A549 (cell line): Measurements from ENCODE around the gene B3GNT7. TPM values are rescaled to one million over a fixed set of nuclear protein-coding genes. Genes with fewer than 3 reads are reported as not detected.
A peak's percentile ranks its signal among the peaks of the same experiment; 100 is the strongest.

Experiments
- ATAC-seq, 2 experiments: fragments of 200-7000 bp in 1 of 2; fragments of >200 bp in 1 of 2; cut with Nextera tagmentation in 1 of 2; cut with Tn5 transposase in 1 of 2; 3 replicates each; pipeline versions ENCODE4 v1.8.0 to v1.9.1; 2018 to 2020; ENCODE audit warnings: mild to moderate bottlenecking in 1 of 2, moderate library complexity in 1 of 2
- CTCF ChIA-PET: fragments of 300-600 bp; sonication (Branson Sonifier 250); formaldehyde crosslinking; extraction: SDS; loops from one replicate; lab custom pipeline; 2021; ENCODE audit warnings: antibody characterized with exemption, inconsistent platforms; lab: Yijun Ruan, JAX
- POLR2A ChIA-PET: fragments of 350-600 bp; formaldehyde crosslinking; extraction: SDS; loops from one replicate; lab custom pipeline; 2021; ENCODE audit warnings: antibody characterized with exemption, inconsistent platforms; lab: Yijun Ruan, JAX
- DNase-seq, 2 experiments: peaks; one replicate each; pipeline versions ENCODE4 v3.0.0 to v3.0.0-alpha.2; 2011 to 2016; ENCODE audit warnings: low read depth in 1 of 2, low spot score in 1 of 2
- FAIRE-seq: peaks from 2 replicates; lab custom pipeline; 2011; peaks lifted over from hg19 to GRCh38; lab: Jason Lieb, UNC
- H3K27ac ChIP-seq, 2 experiments: fragments of >200 bp; sonication (Bioruptor Twin); formaldehyde crosslinking; 3 replicates each; pipeline ENCODE4 v1.5.1; 2016 to 2017
- H3K4me1 ChIP-seq: fragments of >200 bp; sonication (Bioruptor Twin); formaldehyde crosslinking; 3 replicates; pipeline ENCODE4 v1.6.1; 2016
- H3K4me2 ChIP-seq: fragments of >200 bp; sonication (Bioruptor Twin); formaldehyde crosslinking; 3 replicates; pipeline ENCODE4 v1.6.1; 2016
- H3K4me3 ChIP-seq: fragments of >200 bp; sonication (Bioruptor Twin); formaldehyde crosslinking; 3 replicates; pipeline ENCODE4 v1.5.1; 2016
- H3K9me3 ChIP-seq: fragments of >200 bp; sonication (Bioruptor Twin); formaldehyde crosslinking; 3 replicates; pipeline ENCODE4 v1.6.1; 2016
- BHLHE40 ChIP-seq: IDR thresholded peaks from 2 replicates; pipeline ENCODE4 v1.6.1; 2012; ENCODE audit warnings: low read depth, low read length, inconsistent platforms
- CBX2 ChIP-seq: fragments of 200-600 bp; sonication (generic); IDR thresholded peaks from 2 replicates; pipeline ENCODE4 v1.6.1; 2016; ENCODE audit warnings: low read depth, mild to moderate bottlenecking, borderline replicate concordance
- CBX8 ChIP-seq: fragments of 200-600 bp; sonication (generic); IDR thresholded peaks from 2 replicates; pipeline ENCODE4 v1.6.1; 2016
- CEBPB ChIP-seq, 2 experiments: fragments of >200 bp in 1 of 2; sonication (Bioruptor Twin) in 1 of 2; formaldehyde crosslinking in 1 of 2; IDR thresholded peaks; 2 replicates each; pipeline ENCODE4 v1.6.1; 2012 to 2016
- CHD4 ChIP-seq: fragments of 200-600 bp; sonication (generic); IDR thresholded peaks from 2 replicates; pipeline ENCODE4 v1.6.1; 2016; ENCODE audit warnings: antibody characterized with exemption, mild to moderate bottlenecking, borderline replicate concordance
- EHF ChIP-seq: fragments of 250-450 bp; sonication (Bioruptor Pico); IDR thresholded peaks from 2 replicates; pipeline ENCODE4 v1.5.0; 2020; ENCODE audit warnings: mild to moderate bottlenecking
- EP300 ChIP-seq, 2 experiments: fragments of >200 bp; sonication (Bioruptor Twin); formaldehyde crosslinking; IDR thresholded peaks; 2 replicates in 1 of 2; 3 replicates in 1 of 2; pipeline ENCODE4 v1.6.1; 2016 to 2017
- ESRRA ChIP-seq: fragments of 150-350 bp; IDR thresholded peaks from 2 replicates; pipeline ENCODE4 v1.6.1; 2014; ENCODE audit warnings: mild to moderate bottlenecking, low read length, borderline replicate concordance
- FOSB ChIP-seq: fragments of 250-450 bp; sonication (Bioruptor Pico); IDR thresholded peaks from 2 replicates; pipeline ENCODE4 v1.5.0; 2020; ENCODE audit warnings: mild to moderate bottlenecking, moderate library complexity
- FOSL2 ChIP-seq, 2 experiments: fragments of 450-650 bp in 1 of 2; fragments of >200 bp in 1 of 2; sonication (Bioruptor Twin) in 1 of 2; formaldehyde crosslinking; IDR thresholded peaks; 2 replicates each; pipeline versions ENCODE4 v1.5.0 to v1.6.1; 2016 to 2020; ENCODE audit warnings: mild to moderate bottlenecking in 1 of 2, moderate library complexity in 1 of 2
- HDAC2 ChIP-seq: fragments of 200-600 bp; sonication (generic); IDR thresholded peaks from 2 replicates; pipeline ENCODE4 v1.6.1; 2016
- HOXB13 ChIP-seq: fragments of 250-450 bp; sonication (Bioruptor Pico); IDR thresholded peaks from 2 replicates; pipeline ENCODE4 v1.5.0; 2020; ENCODE audit warnings: low read depth, mild to moderate bottlenecking, moderate library complexity
- HOXB5 ChIP-seq: fragments of 250-450 bp; sonication (Bioruptor Pico); IDR thresholded peaks from 2 replicates; pipeline ENCODE4 v1.5.0; 2020; ENCODE audit warnings: mild to moderate bottlenecking, moderate library complexity
- JUN ChIP-seq, 2 experiments: fragments of >200 bp; sonication (Bioruptor Twin); formaldehyde crosslinking; IDR thresholded peaks; 2 replicates in 1 of 2; 3 replicates in 1 of 2; pipeline ENCODE4 v1.6.1; 2016 to 2017
- JUNB ChIP-seq: fragments of >200 bp; sonication (Bioruptor Twin); formaldehyde crosslinking; IDR thresholded peaks from 2 replicates; pipeline ENCODE4 v1.6.1; 2016
- KDM1A ChIP-seq: fragments of 200-600 bp; sonication (generic); IDR thresholded peaks from 2 replicates; pipeline ENCODE4 v1.6.1; 2016; ENCODE audit warnings: low read depth, mild to moderate bottlenecking
- MAFK ChIP-seq: fragments of 450-650 bp; IDR thresholded peaks from 2 replicates; pipeline ENCODE4 v1.6.1; 2014; ENCODE audit not compliant: partially characterized antibody
- MYC ChIP-seq: IDR thresholded peaks from 2 replicates; pipeline ENCODE4 v1.6.1; 2012; ENCODE audit warnings: mild to moderate bottlenecking, inconsistent platforms, low read length, improper control_type of control experiment, borderline replicate concordance
- NPAS2 ChIP-seq: fragments of 250-450 bp; sonication (Bioruptor Pico); IDR thresholded peaks from 2 replicates; pipeline ENCODE4 v1.8.0; 2022; ENCODE audit warnings: mild to moderate bottlenecking, moderate library complexity, borderline replicate concordance
- RCOR1 ChIP-seq: fragments of 150-350 bp; IDR thresholded peaks from 2 replicates; pipeline ENCODE4 v1.6.1; 2014; ENCODE audit warnings: antibody characterized with exemption, low read length, low read depth
- RNF2 ChIP-seq: fragments of 200-600 bp; sonication (generic); IDR thresholded peaks from 2 replicates; pipeline ENCODE4 v1.6.1; 2016; ENCODE audit warnings: low read depth, mild to moderate bottlenecking, antibody characterized with exemption, moderate library complexity, borderline replicate concordance
- SMC3 ChIP-seq: fragments of >200 bp; sonication (Bioruptor Twin); formaldehyde crosslinking; IDR thresholded peaks from 3 replicates; pipeline ENCODE4 v1.6.1; 2018; ENCODE audit warnings: inconsistent platforms
- ZC3H11A ChIP-seq: fragments of 450-650 bp; IDR thresholded peaks from 2 replicates; pipeline ENCODE4 v1.6.1; 2014; ENCODE audit warnings: antibody characterized with exemption, mild to moderate bottlenecking
- ZSCAN20 ChIP-seq: fragments of 250-450 bp; sonication (Bioruptor Pico); IDR thresholded peaks from 2 replicates; pipeline ENCODE4 v1.8.0; 2022; ENCODE audit warnings: mild to moderate bottlenecking, moderate library complexity
- WGBS: methylation state at CpG from one replicate; pipeline ENCODE4 v1.1.6; 2017; ENCODE audit errors: missing lambda C conversion rate; 5-methylcytosine and 5-hydroxymethylcytosine counted together
- polyA plus RNA-seq, 4 experiments: library from polyadenylated mRNA; depleted of rRNA in 3 of 4; stranded (reverse); fragments of >200 nt; fragmentation: RNase III in 1 of 4; extraction: RNeasy Plus Mini Kit Qiagen cat#74134 plus additional on column Dnase treatment in 1 of 4; gene quantifications; 2 replicates in 3 of 4; 3 replicates in 1 of 4; pipeline ENCODE4 v1.2.3, GENCODE V29; 2011 to 2017
- TF ChIP-seq, protein P1 (sequence below): fragments of 450-650 bp; IDR thresholded peaks from 2 replicates; pipeline ENCODE4 v1.6.1; 2014; ENCODE audit warnings: antibody characterized with exemption
- TF ChIP-seq, protein P2 (sequence below): fragments of 150-350 bp; IDR thresholded peaks from 2 replicates; pipeline ENCODE4 v1.6.1; 2014; ENCODE audit warnings: low read depth, mild to moderate bottlenecking, low read length
- TF ChIP-seq, protein P3 (sequence below): fragments of >200 bp; sonication (Bioruptor Twin); formaldehyde crosslinking; IDR thresholded peaks from 2 replicates; pipeline ENCODE4 v1.6.1; 2016
- TF ChIP-seq, protein P4 (sequence below): IDR thresholded peaks from 2 replicates; pipeline ENCODE4 v1.6.1; 2012; ENCODE audit warnings: low read depth, borderline replicate concordance
- TF ChIP-seq, protein P5 (sequence below): IDR thresholded peaks from 2 replicates; pipeline ENCODE4 v1.6.1; 2012
- TF ChIP-seq, protein P6 (sequence below): fragments of >200 bp; sonication (Bioruptor Twin); formaldehyde crosslinking; IDR thresholded peaks from 3 replicates; pipeline ENCODE4 v1.6.1; 2016

B3GNT7 gene
- polyA plus RNA-seq, 2 of the 4 experiments (the other 2 are of a cell fraction): 0.48 to 0.96 TPM

DNA sequence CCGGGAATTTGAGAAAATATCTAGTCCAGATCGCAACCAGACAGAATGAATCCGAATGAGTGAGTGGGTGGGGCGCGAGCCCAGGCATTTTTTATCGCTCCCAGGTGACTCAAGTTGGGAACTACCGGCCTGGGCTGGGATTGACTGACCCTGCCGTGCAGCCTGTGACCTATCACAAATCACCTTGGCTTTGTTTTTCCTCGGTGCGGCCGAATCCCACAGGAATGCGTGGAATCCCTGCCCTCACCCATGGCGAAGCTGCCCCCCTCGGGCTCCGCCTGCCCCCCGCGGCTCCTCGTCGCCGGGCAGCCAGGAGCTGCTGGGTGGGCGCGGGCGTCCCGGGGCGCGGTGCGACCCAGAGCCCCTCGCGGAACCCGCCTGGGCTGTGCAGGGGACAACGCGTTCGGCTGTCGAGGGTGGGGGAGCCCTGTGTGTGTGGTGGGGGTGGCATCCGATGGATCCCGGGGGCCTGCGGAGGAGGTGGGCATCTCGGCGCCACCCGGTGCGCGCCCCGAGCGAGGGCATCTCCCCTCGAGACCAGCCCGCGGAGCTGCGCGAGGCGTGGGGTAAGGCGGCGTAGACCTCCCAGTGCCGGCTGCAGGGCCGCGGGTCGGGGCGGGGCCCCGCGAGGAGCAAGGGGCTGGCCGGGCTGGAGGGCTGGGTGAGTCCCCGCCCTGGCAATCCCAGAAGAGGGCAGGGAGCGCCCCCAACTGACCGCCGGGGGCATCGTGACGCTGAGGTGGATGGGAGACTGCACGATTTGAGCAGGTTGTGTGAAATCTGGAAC is 16.5 kb downstream of the B3GNT7 start (continued):
- TF ChIP-seq, protein P1, sequence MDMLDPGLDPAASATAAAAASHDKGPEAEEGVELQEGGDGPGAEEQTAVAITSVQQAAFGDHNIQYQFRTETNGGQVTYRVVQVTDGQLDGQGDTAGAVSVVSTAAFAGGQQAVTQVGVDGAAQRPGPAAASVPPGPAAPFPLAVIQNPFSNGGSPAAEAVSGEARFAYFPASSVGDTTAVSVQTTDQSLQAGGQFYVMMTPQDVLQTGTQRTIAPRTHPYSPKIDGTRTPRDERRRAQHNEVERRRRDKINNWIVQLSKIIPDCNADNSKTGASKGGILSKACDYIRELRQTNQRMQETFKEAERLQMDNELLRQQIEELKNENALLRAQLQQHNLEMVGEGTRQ: no peak
- TF ChIP-seq JUN (IDR thresholded peaks at IDR 0.05) (peak in 1 of 2 experiments; percentile 30; a peak in 1 of 5 replicates), SMC3 (peak; percentile 82), NPAS2 (CRISPR knock-in tag) (no peak)
- TF ChIP-seq, protein P2, sequence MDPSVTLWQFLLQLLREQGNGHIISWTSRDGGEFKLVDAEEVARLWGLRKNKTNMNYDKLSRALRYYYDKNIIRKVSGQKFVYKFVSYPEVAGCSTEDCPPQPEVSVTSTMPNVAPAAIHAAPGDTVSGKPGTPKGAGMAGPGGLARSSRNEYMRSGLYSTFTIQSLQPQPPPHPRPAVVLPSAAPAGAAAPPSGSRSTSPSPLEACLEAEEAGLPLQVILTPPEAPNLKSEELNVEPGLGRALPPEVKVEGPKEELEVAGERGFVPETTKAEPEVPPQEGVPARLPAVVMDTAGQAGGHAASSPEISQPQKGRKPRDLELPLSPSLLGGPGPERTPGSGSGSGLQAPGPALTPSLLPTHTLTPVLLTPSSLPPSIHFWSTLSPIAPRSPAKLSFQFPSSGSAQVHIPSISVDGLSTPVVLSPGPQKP: no peak

DNA sequence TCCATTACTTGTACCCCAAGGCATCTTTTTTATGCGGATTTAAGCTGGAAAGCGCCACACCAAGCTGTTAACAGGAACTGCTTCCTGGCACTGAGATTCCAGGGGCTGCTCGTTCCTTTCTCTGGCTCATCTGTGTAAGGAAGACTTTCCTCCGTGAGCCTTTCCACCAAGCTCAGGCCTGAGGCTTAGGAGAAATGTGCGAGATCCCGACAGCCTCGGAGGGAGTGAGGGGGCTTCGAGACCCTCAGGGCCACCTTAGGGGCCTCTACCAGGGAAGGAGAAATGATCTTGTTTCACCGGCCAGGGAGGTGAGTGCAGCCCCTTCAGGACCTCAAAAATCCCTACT is 17.1 kb downstream of the B3GNT7 start:
- Histone ChIP-seq H3K4me3 (peak overlapping the region; percentile 62), H3K27ac (peak overlapping the region; percentile 24 to 92; a peak in 5 of 6 replicates), H3K4me2 (peak overlapping the region; percentile 84), H3K4me1 (peaks cover 4% of the 10 kb centered on the region; the same call in 2 of the 3 replicates), H3K9me3 (peaks cover 9% of the 10 kb centered on the region)
- FAIRE-seq (no peak), DNase-seq (no peak), ATAC-seq (peak; percentile 32 to 36; a peak in 5 of 6 replicates)
- CTCF ChIA-PET: interaction anchor here (0.6 to 20.2 kb wide), 59 partner anchors 8 to 510 kb away, joined by 3 to 333 read pairs (median 5); partner anchors contain the start of gene B3GNT7
- POLR2A ChIA-PET: interaction anchor here (1.2 to 1.5 kb wide), 4 partner anchors 12 to 185 kb away, joined by 3 to 9 read pairs (median 4); partner anchors contain the start of gene NCL
- WGBS: 29% methylated on average over 9 of the region's 9 CpGs
- no peak for TF ChIP-seq HOXB13
- TF ChIP-seq ZSCAN20 (CRISPR knock-in tag): no peak
- TF ChIP-seq CHD4: no peak
- no peak for TF ChIP-seq SMC3
- no peak for TF ChIP-seq HDAC2
- TF ChIP-seq FOSB: no peak
- no peak for TF ChIP-seq MYC
- TF ChIP-seq RCOR1: no peak
- no peak for TF ChIP-seq HOXB5 (CRISPR knock-in tag)
- no peak for TF ChIP-seq JUNB
- TF ChIP-seq, protein P3, sequence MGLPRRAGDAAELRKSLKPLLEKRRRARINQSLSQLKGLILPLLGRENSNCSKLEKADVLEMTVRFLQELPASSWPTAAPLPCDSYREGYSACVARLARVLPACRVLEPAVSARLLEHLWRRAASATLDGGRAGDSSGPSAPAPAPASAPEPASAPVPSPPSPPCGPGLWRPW: no peak
- no peak for TF ChIP-seq CBX8
- TF ChIP-seq, protein P4, sequence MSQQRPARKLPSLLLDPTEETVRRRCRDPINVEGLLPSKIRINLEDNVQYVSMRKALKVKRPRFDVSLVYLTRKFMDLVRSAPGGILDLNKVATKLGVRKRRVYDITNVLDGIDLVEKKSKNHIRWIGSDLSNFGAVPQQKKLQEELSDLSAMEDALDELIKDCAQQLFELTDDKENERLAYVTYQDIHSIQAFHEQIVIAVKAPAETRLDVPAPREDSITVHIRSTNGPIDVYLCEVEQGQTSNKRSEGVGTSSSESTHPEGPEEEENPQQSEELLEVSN: no peak
- TF ChIP-seq JUN (IDR thresholded peaks at IDR 0.05): no peak
- TF ChIP-seq CBX2: no peak
- no peak for TF ChIP-seq FOSL2 (IDR thresholded peaks at IDR 0.05)
- TF ChIP-seq FOSL2 (CRISPR knock-in tag; IDR thresholded peaks at IDR 0.05): no peak
- no peak for TF ChIP-seq RNF2

DNA sequence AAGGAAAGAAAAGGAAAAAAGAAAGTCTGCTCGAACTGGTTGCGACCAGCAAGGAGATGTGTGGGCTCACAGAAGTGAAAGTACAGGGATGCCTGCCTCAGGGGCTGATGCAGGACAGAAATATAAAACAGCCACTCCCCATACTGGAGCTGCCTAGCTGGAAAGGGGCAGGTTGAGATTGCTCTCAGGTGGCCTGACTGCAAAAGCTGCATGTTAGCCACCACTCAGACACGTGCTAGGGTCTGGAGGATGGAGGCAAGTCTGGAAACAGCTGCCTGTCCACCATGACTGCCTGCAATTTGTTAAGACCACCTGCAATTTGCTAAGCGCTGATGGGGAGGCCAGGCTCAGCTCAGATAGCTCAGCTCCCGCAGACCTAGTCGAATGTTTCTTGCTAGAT is 17.9 kb downstream of the B3GNT7 start:
- Histone ChIP-seq H3K9me3 (peaks cover 9% of the 10 kb centered on the region), H3K4me3 (no peak overlapping the region), H3K4me1 (peaks cover 4% of the 10 kb centered on the region; the same call in 2 of the 3 replicates), H3K4me2 (no peak overlapping the region), H3K27ac (no peak overlapping the region)
- WGBS: 86% methylated on average over 6 of the region's 6 CpGs
- ChIA-PET CTCF (interaction anchor here (1.1 to 20.2 kb wide), 16 partner anchors 9 to 329 kb away, joined by 3 to 333 read pairs (median 6); partner anchors contain the start of gene B3GNT7), POLR2A (no interaction called here)
- ATAC-seq (no peak), FAIRE-seq (no peak), DNase-seq (no peak)
- TF ChIP-seq BHLHE40 (no peak), MAFK (no peak), EP300 (IDR thresholded peaks at IDR 0.05) (no peak), EHF (CRISPR knock-in tag) (no peak), HOXB5 (CRISPR knock-in tag) (no peak), KDM1A (no peak), ZC3H11A (no peak), CEBPB (IDR thresholded peaks at IDR 0.05) (no peak), ESRRA (no peak)
- TF ChIP-seq, protein P5, sequence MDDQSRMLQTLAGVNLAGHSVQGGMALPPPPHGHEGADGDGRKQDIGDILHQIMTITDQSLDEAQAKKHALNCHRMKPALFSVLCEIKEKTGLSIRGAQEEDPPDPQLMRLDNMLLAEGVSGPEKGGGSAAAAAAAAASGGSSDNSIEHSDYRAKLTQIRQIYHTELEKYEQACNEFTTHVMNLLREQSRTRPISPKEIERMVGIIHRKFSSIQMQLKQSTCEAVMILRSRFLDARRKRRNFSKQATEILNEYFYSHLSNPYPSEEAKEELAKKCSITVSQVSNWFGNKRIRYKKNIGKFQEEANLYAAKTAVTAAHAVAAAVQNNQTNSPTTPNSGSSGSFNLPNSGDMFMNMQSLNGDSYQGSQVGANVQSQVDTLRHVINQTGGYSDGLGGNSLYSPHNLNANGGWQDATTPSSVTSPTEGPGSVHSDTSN: no peak
- TF ChIP-seq, protein P2: no peak
- TF ChIP-seq, protein P6, sequence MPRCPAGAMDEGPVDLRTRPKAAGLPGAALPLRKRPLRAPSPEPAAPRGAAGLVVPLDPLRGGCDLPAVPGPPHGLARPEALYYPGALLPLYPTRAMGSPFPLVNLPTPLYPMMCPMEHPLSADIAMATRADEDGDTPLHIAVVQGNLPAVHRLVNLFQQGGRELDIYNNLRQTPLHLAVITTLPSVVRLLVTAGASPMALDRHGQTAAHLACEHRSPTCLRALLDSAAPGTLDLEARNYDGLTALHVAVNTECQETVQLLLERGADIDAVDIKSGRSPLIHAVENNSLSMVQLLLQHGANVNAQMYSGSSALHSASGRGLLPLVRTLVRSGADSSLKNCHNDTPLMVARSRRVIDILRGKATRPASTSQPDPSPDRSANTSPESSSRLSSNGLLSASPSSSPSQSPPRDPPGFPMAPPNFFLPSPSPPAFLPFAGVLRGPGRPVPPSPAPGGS: no peak
